HG03025 (cell line): ENCODE data around the gene SLC22A3.
"Not testable (repeated sequence)": the region's sequence is repeated elsewhere in the genome, so short reads cannot be mapped to it uniquely, and the experiment has no call there.

Experiments
- ATAC-seq: cut with Tn5 transposase; IDR thresholded peaks from one replicate; pipeline ENCODE4 v1.9.1; 2021; ENCODE audit warnings: mild to moderate bottlenecking, moderate library complexity; ENCODE audit not compliant: unreplicated experiment, low FRiP score

Gene SLC22A3

DNA sequence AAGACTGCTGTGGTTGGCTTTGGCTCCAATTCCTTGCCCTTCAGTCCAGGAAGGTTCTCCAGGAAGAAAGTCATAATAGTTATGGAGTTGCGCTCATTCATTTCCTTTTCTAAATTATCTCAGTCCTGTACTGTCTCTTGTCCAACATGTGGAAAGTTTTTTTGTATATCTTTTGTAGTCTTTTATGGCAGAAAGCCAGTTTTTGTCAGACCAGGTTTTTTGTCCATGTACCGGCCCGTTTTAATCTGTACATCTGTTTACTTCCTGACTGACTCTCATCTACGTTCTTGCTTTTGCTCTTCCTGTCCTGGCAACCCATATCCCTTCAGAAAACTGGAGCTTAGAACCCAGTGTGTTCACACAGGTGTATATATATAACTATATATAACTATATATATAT is 127.9 kb downstream of the SLC22A3 start:
- not testable (repeated sequence) for ATAC-seq

DNA sequence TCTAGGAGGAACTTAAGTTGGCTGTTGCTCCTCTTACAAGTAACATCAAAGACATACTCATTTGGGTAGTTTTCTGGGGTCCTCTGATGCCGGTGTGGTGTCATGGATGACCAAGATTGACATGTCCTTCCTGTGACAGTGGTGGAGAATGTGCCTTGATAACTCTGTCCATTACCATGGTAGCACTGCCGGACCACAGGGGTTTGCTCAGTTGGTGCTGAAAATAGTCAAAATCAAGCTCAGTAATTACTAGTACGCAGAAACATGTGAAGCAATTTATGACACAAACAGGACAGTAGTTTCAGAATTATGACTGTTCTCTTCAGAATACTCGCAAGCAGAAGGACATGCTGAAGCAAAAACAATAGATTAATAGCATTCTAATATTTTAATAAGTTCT is 128.9 kb downstream of the SLC22A3 start:
- ATAC-seq: not testable (repeated sequence)

DNA sequence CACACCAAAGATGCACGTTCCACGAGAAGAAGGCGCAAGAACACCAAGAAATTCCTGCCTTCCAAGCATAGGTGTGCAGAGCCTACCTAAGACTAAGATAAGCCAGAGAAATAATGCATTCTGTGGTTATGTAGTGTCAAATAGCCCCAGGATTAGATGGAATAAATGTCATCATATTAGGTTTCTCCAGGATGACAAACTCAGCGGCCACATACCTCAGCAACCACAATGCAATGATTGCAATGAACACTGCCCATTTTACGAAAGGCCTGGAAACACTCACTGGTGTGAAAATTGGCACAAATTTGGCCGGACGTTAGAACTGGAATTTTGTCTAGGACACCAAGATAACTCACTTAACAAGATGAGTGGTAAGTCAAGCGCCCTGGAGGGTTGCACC is 129.7 kb downstream of the SLC22A3 start:
- no peak for ATAC-seq

DNA sequence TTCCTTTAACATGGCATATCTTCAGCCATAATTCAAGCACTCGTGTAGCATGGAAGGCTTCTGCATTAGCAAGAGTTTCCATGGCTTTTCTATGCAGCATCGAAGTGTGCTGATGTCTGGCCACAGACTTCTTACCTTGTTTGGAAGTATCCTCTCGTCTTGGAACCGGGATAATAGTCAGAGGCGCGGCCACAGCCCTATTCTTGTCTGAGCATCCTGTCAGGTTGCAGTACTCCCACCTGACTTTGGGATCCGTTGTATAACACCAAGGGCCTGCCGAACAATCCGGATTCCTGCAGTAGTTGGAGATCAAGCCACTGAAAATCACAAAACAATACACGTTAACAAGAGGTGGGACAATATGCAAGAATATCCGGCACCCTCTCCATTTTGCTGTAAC is 138.9 kb downstream of the SLC22A3 start:
- ATAC-seq: no peak

DNA sequence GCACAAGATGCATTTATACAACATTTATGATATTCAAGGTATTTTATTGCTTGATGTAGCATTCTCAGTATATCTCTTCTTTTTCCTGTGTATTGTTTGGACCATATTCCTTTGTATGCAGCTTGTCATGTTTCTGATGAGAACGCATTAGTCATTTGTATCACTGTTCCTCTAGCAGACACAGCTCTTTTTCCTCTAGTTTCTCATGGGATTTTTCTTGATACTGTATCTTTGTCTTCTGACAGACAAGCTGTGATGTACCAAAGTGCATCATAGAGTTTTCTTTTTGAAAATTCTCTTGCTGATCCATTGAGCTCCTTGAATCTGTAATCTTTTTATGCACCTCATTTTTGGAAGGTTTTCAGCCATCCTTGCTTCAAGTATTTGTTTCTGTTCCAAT is 140.9 kb downstream of the SLC22A3 start:
- ATAC-seq: no peak

DNA sequence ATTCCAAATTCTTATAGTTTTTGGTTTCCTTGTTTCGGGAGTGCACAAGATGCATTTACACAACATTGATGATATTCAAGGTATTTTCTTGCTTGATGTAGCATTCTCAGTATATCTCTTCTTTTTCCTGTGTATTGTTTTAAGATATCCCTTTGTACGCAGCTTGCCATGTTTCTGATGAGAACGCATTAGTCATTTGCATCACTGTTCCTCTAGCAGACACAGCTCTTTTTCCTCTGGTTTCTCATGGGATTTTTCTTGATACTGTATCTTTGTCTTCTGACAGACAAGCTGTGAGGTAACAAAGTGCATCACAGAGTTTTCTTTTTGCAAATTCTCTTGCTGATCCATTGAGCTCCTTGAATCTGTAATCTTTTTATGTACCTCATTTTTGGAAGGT is 146.4 kb downstream of the SLC22A3 start:
- ATAC-seq: no peak

DNA sequence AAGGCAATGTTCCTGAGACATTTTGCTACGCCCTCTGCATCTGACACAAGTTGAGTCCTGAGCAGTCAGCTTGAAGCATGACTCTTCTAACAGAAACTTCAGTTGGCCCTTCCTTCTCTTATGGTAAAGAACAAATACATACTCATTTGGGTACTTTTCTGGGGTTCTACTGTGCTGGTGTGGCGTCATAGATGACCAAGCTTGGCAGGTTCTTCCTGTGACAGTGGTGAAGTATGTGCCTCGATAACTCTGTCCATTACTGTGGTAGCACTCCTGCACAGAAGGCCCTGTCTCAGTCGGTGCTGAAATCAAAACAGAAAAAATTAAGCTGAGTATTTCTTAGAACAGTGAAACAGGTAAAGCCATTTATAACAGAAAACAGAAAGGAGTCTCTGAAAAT is 152.5 kb downstream of the SLC22A3 start:
- no peak for ATAC-seq
